ENCODE data around the gene FIGNL2.

GRCh38 chr12:51868821-51869495 is 20.4 kb upstream of the FIGNL2 start:
- TF ChIP-seq JUN (IDR thresholded peaks at IDR 0.05) = no peak
- TF ChIP-seq RFX5 (IDR thresholded peaks at IDR 0.05) = no peak
- no peak for TF ChIP-seq EP300 (IDR thresholded peaks at IDR 0.05)
- TF ChIP-seq CTCF (IDR thresholded peaks at IDR 0.05) = no peak

All from A549 (cell line).